Fibroblast of villous mesenchyme (primary cell): ENCODE data around the gene CKB. TPM values are rescaled to one million over a fixed set of nuclear protein-coding genes. Genes with fewer than 3 reads are reported as not detected.

Experiments used
- DNase-seq: peaks from one replicate; pipeline ENCODE4 v3.0.0-alpha.2; 2010; ENCODE audit warnings: low read depth
- H3K4me3 ChIP-seq: 2 replicates; pipeline ENCODE4 v1.5.1; 2011; ENCODE audit warnings: low read depth, mild to moderate bottlenecking, low read length
- total RNA-seq: library from RNA; depleted of rRNA; stranded (reverse); fragments of >200 nt; gene quantifications from 2 replicates; pipeline ENCODE4 v1.2.3, GENCODE V29; 2012
- TF ChIP-seq, protein P1 (sequence below): IDR thresholded peaks from 2 replicates; pipeline ENCODE4 v1.5.1; 2012; ENCODE audit warnings: low read depth, mild to moderate bottlenecking, low read length; ENCODE audit not compliant: insufficient read depth

CKB gene
- total RNA-seq, 1 donor, result 17.7 TPM

DNA sequence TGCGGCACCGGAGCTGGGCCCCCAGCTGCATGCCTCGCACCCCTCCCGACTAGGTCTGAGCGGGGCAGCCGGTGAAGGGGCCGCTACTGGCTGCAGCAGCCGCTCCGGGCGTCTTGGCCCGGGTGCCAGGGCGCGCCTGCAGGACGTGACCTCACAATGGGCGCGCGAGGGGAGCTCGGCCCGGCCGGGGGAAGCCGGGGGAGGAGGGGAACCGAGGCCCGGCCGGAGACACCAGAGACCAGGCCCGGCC lies 39.5 kb upstream of the CKB start:
- TF ChIP-seq, protein P1, sequence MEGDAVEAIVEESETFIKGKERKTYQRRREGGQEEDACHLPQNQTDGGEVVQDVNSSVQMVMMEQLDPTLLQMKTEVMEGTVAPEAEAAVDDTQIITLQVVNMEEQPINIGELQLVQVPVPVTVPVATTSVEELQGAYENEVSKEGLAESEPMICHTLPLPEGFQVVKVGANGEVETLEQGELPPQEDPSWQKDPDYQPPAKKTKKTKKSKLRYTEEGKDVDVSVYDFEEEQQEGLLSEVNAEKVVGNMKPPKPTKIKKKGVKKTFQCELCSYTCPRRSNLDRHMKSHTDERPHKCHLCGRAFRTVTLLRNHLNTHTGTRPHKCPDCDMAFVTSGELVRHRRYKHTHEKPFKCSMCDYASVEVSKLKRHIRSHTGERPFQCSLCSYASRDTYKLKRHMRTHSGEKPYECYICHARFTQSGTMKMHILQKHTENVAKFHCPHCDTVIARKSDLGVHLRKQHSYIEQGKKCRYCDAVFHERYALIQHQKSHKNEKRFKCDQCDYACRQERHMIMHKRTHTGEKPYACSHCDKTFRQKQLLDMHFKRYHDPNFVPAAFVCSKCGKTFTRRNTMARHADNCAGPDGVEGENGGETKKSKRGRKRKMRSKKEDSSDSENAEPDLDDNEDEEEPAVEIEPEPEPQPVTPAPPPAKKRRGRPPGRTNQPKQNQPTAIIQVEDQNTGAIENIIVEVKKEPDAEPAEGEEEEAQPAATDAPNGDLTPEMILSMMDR, result no peak
- H3K4me3 ChIP-seq, result peak overlapping the region; percentile 93
- DNase-seq, result no peak

DNA sequence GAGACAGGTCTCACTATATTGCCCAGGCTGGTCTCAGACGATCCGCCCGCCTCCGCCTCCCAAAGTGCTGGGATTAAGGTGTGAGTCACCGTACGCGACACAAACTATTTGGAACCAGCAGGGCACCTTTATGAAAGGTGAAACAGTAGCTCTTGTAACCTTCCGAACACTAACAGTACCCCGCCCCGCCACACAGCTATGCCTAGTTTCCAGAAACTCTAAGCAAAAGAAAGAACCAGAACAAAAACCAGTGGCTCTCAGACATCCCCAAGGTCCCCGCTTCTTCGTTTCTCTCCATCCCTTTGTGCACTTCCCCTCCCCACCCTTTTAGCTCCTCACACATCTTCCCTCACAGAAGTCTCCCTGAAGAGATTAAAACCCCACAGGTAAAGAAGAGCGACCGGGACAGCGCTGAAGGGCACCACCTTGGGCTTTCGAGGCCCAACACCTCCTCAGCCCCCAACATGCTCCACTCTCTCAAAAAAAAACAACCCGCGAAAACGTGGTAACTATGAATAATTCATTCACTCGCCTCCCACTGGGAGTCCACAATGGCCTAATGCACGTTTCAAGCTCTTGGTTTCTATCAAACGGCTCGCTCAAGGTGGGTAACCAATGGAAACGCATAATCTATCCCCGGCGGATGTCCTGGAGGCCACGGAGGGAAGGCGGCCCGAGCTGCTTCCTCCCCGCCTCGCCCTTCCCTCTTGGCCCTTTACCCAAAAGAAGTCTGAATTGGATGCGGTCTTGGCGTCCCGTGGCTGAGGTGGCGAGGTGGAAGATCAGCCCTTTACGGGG lies 39.0 kb upstream of the CKB start:
- peak overlapping the region; percentile 93 for H3K4me3 ChIP-seq
- DNase-seq, result peak; percentile 60
- TF ChIP-seq, protein P1, result no peak

DNA sequence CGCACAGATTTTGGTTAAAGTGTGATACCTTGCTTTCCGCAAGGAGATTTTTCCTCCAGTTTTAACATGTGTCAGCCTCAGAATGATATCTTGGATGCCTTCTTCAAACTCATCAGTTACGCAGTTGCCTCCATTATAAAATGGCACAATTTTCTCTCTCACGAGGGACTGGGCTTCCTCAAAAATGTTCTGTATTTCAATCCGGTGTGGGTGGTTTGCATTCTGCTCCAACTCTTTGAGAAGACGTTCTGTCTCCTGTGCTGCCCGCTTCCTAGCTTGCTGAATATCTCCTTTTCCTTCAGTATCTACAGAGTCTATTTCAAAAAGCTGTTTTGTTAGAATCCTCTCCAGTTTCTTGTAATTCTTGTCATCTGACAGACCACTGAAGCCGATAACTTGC lies 38.1 kb upstream of the CKB start:
- TF ChIP-seq, protein P1, result no peak
- H3K4me3 ChIP-seq, result no peak overlapping the region

DNA sequence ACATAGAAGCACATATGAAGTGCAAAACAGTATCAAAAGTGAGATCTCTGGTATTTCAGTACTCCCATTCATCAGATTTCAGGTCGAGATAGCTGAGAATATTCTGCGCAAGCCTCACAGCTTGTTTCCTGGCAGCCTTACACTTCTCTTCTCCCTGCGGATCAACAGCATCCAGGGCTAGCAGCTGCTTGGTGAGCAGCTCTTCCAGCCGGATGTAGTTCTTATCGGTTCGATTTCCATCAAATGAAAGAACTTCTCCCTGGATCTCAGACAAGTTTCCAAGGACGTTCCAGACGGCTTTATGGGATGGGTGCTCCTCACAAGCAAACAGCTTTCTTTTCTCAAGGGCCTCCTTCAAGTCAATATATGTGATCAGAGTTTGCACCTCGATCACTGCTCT lies 37.1 kb upstream of the CKB start:
- no peak overlapping the region for H3K4me3 ChIP-seq
- TF ChIP-seq, protein P1, result no peak
- DNase-seq, result no peak

More for the DNA sequence above, 38.1 kb upstream of the CKB start:
- DNase-seq, result no peak

DNA sequence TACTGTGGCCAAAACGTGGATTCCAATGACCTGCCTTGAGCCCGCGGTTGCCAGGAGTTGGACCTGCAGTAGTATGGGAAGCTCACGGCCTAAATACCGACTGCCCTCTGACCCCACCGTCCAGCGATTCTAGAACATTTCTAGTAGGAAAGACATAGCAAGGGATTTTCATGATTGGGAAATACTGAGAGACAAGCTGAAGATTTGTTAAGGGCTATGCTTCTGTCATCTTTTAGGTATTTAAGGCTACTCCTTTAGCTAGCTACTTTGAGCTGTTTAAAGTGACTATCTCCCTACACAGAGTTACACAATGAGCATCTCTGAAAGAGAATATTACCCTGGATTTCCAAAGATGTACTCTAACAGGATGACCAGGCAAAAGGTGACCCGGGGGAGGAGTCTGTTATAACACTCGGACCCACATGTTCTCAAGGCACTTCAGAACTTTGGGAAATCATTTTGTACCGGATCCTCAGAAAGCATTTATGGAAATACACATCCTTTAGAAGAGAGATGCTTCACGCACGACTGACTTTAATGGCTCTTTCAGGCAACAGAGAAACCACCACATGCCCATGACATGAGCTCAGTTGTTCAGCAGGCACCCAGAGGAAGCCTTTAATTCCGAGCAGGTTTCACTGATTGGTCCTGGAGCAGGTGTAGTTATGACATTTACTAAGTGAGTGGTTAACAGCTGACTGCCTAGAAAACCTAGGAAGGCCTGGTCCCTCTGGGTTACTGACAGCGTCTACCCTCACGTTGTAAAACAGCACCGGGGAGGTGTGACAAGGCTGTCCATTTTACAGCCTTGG lies 35.6 kb upstream of the CKB start:
- DNase-seq, result peak; percentile 94
- TF ChIP-seq, protein P1, result no peak
- H3K4me3 ChIP-seq, result no peak overlapping the region

DNA sequence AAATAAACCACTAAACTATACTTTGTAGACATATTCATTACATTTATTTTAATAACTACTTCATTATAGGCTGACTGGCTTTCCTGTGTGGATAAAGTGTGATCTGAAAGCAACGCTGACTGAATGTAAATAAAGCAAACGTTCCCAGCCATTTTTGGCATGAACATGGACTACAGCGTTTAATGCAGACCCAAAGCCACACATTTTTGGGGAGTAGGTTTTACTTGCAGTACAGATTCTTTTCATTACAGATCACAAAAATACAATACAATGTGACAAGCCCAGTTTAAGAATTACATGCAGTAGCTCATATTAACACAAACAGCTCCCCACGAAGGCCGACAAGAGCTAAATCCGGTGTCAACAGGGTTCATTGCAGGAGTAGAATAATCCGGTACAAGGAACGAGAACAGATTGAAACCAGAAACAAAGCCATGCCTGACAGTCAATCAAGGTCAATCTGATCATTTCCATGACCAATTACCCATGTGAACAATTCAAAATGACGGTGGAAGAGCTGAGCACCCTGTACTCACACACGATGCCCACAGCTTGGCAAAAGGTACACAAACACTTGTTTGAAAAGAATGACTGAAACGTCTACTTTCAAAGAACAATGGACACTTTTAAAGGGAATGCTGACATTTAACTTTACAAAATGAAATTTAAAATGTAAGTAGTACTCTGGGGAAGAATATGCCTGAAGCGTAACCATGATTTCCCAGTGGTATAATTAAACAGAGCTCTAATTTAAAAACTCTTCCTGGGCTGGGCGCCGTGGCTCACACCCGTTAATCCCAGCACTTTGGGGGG lies 34.5 kb upstream of the CKB start:
- TF ChIP-seq, protein P1, result no peak
- H3K4me3 ChIP-seq, result no peak overlapping the region
- no peak for DNase-seq
